Stimulated activated CD8-positive, alpha-beta memory T cell treated with anti-CD3 and anti-CD28 coated beads, Interleukin-15, amount 100 ng/mL, for 24 hours (primary cell): Measurements from ENCODE around the gene TTC28.

Experiments
- DNase-seq: peaks from one replicate; pipeline ENCODE4 v3.0.0-alpha.2; 2020; ENCODE audit warnings: low read depth

TTC28 gene

GRCh38 chr22:28051091-28051786 is 628.4 kb downstream of the TTC28 start:
- no peak for DNase-seq

- DNase-seq, result no peak
These were observed 631.1 kb downstream of the TTC28 start for GRCh38 chr22:28048529-28048928.

DNA sequence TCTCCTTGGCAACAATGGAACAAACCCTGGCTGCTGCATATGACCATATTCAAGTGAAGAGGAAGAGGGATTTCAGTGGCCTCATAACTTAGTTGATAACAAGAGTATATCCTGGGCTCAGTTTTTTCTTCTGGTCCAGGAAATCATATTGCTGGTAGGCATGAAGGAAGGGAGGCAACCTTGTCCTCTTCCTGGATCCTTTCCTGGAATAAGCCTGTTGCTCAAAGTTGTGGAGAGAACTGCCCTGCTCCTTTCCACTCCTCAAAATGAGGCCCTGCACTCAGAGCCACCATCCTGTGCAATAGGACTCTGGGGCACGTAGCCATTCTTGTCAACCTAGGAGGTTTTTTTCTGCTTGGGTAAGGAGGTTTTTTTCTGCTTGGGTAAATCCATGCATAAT is 631.9 kb downstream of the TTC28 start:
- DNase-seq, result no peak

- no peak for DNase-seq
These were observed 633.5 kb downstream of the TTC28 start for GRCh38 chr22:28046100-28046499.

- no peak for DNase-seq
These were observed 635.0 kb downstream of the TTC28 start for GRCh38 chr22:28044546-28045173.

DNA sequence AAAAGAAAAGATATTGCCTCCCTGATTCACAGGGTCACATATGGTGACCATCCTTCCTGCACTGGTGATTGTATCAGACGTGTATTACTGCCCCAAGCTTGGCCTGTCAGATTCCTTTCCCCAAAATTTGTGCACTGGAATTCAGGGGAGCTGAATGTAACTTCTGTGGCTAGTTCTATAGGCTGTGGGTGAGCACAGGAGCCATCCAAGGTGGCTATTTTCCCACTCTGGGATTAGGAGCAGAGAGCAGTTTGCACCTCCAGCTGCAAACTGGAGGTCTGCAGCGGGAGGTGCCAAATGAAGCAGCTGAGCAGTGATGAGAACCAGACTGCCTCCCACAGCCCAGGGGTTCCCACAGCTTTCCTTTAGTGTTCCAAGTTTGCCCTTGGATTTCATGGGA is 636.4 kb downstream of the TTC28 start:
- DNase-seq, result no peak

GRCh38 chr22:28034760-28035401 is 644.8 kb downstream of the TTC28 start:
- DNase-seq, result no peak

DNA sequence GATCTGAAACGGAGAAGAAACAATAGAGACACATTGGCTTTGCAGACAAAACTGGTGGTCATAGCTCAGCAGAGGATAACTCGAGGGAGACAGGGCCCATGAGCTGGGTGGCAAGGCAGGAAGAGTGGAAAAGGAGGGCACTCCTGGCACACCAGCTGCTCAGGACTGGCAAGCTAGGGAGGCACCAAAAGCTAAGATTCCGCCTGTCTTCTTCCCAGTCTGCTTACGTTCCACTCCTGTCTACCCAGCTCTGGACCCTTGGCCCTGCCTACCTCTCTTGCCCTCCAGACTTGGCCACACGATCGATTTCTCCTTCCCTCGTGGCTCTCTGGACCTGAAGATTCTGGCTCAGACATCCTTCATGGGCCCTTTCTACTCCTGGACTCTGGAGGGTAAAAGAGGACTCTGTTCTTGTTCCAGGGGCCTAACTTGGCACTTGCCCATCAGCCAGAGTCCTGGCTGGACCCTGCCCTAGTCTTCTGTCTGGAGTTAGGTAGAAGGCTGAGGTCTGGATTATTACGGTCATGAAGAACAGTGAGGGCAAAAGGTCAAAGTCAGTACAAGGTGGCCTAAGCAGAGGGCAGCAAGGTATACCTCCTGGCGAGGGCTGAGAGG is 645.4 kb downstream of the TTC28 start:
- DNase-seq, result no peak

GRCh38 chr22:28032861-28033260 is 646.8 kb downstream of the TTC28 start:
- no peak for DNase-seq

GRCh38 chr22:28031383-28031922 is 648.2 kb downstream of the TTC28 start:
- DNase-seq, result no peak

DNA sequence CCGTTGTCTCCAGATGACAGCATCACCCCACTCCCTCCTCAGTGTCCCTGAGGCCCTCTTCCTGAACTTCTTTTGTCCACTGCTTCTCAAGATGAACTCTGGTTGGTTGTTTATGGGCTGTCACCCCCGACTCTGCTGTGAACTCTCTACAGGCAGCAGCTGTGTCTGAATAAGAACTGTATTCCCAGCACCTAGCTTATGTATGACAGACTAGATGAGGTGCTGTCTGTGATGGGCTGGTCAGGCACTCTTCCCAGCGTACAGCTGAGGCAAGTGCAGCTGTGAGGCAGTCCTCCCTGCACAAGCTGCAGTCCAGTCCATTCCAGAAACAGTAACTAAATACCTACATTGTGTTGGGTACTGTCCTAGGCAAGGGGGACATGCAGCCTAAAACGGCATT is 649.2 kb downstream of the TTC28 start:
- DNase-seq, result no peak

- no peak for DNase-seq
These were observed 649.7 kb downstream of the TTC28 start for GRCh38 chr22:28029956-28030355.

- no peak for DNase-seq
These were observed 650.3 kb downstream of the TTC28 start for GRCh38 chr22:28029201-28029948.

DNA sequence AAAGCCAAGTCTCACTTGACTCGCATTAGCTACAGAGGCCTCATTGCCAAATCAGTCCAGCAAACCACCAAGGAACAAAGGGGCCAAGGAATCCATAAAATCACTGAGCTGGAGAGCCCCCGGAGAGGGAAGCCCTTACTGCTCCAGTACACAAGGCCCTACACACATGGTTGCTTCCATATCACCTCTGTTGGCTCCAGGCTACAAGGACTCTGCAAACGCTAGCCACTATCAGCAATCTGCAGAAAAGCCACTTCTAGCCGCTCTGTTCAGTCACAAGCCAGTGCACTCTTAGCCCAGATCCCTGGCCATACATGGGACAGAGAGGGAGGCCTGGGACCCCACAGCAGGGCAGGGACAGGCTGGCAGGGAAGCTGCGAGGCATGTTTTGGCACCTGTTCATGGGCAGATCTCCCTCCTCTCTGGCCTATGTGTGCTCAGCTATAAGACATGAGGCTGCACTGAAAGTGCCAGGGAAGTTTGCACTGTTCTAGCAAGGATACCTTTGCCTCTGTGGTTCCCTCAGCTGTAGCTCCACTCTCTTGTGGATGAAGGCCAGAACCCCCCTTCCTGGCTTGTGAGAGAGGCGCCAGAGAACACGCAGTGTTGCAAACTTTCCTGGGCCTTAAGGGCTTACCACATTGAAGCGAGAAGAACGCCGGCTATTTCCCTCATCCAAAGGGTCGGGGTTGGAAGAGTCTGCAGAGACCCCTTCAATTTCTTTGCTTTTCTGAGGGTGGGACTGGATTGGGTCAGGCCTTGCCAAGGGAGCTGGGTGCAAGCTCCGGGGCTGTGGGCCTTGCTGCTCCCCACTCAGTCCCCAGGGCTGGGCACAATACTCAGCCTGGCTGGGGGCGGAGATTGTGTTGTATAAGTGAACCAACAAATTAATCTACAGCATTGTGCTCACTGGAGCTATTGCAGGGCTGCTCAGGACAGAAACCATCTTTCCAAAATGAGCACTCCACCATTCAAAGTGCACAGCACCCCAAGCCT is 651.9 kb downstream of the TTC28 start:
- no peak for DNase-seq

- no peak for DNase-seq
These were observed 653.6 kb downstream of the TTC28 start for GRCh38 chr22:28025866-28026575.

GRCh38 chr22:28025333-28025732 is 654.3 kb downstream of the TTC28 start:
- no peak for DNase-seq

DNA sequence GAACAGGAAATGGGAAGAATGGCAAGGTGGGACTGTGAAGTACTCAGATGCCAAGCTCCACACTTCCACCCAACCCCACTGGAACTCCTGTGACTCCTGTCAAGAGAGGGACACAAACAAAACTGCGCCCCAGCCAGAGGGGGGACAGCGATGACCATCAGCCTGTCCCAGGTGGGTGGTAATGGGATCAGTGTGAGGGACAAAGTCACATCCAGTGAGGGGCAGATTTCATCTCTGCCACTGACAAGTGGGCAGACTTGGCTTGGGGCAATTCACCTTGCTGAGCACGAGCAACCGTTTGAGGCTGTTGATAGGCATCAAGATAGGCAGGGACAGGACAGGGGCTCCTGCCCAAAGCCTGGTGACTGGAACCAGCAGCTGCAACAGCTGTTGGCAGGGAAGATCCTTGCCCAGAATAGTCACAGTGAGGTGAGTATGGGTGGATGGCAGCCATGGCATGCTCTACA is 655.2 kb downstream of the TTC28 start:
- DNase-seq, result no peak

- DNase-seq, result no peak
These were observed 655.9 kb downstream of the TTC28 start for GRCh38 chr22:28023774-28024173.

GRCh38 chr22:28023036-28023435 is 656.6 kb downstream of the TTC28 start:
- no peak for DNase-seq
